Natural killer cell treated with Interleukin-12 subunit alpha and Interleukin-12 subunit beta and Interleukin-15 and Interleukin-18, amount 100 ng/mL, for 72 hours (primary cell): Measurements from ENCODE around the gene NINJ2. TPM values are rescaled to one million over a fixed set of nuclear protein-coding genes. Genes with fewer than 3 reads are reported as not detected.

Source experiments
- ATAC-seq, 2 donors: fragments of 150-1000 bp; cut with Tn5 transposase in 1 of 2; sonication (Bioruptor Pico), chemical (Tn5 transposase) in 1 of 2; 2 replicates each; pipeline ENCODE4 v1.10.0; 2021
- DNase-seq: peaks from one replicate; pipeline ENCODE4 v3.0.0; 2022; ENCODE audit warnings: low spot score
- H3K27ac Mint-ChIP-seq, 2 donors: 1 replicate in 1 of 2; 2 replicates in 1 of 2; pipeline ENCODE4 v1.8.0; 2022; ENCODE audit warnings: mixed read lengths in 2 of 2, mild to moderate bottlenecking in 1 of 2, moderate library complexity in 1 of 2
- H3K27me3 Mint-ChIP-seq, 2 donors: 1 replicate in 1 of 2; 2 replicates in 1 of 2; pipeline ENCODE4 v1.8.0; 2022; ENCODE audit warnings: mixed read lengths in 2 of 2
- H3K36me3 Mint-ChIP-seq: one replicate; pipeline ENCODE4 v1.8.0; 2022; ENCODE audit warnings: mixed read lengths
- H3K4me1 Mint-ChIP-seq, 2 donors: 1 replicate in 1 of 2; 2 replicates in 1 of 2; pipeline ENCODE4 v1.8.0; 2022; ENCODE audit warnings: low read depth in 2 of 2, mixed read lengths in 2 of 2, mild to moderate bottlenecking in 1 of 2
- H3K4me3 Mint-ChIP-seq: one replicate; pipeline ENCODE4 v1.8.0; 2022; ENCODE audit warnings: mixed read lengths
- H3K9me3 Mint-ChIP-seq: 2 replicates; pipeline ENCODE4 v1.8.0; 2022; ENCODE audit warnings: mixed read lengths
- total RNA-seq, 2 donors: library from RNA; stranded (reverse); gene quantifications; one replicate each; pipeline ENCODE4 v1.2.3, GENCODE V29; 2022

Gene NINJ2
- total RNA-seq, 2 donors from 2014 or later = 8.6 to 15.3 TPM

- Mint-ChIP-seq H3K4me1 (peaks cover 8 to 11% of the 10 kb centered on the region in 2 donors), H3K36me3 (no peaks in the 10 kb centered on the region), H3K4me3 (no peak overlapping the region), H3K27me3 (no peaks in the 10 kb centered on the region), H3K27ac (no peak overlapping the region), H3K9me3 (no peaks in the 10 kb centered on the region)
- DNase-seq = no peak
- ATAC-seq = no peak
Measured at GRCh38 chr12:690466-690865, 27.2 kb upstream of the NINJ2 start.

DNA sequence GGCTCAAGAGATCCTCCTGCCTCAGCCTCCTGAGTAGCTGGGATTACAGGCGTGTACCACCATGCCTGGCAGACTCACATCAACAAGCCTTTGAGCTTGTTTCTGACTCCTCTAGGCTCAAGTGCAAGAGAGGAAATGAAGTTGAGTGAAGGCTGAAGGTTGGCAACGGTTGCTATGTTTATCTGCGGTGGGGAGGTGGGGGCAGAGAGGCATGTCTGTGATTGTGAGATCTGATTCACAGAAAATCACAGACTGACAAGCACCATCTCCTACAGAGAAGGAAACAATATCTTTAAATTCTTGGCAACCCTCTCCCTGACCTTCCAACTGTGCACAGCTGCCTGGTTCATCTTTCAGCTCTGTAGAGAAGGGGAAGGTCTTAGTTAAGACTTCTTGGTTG lies 22.1 kb upstream of the NINJ2 start:
- H3K27ac Mint-ChIP-seq = peak overlapping the region; percentile 52 to 63
- H3K9me3 Mint-ChIP-seq = no peaks in the 10 kb centered on the region
- H3K4me3 Mint-ChIP-seq = peak overlapping the region; percentile 58

DNA sequence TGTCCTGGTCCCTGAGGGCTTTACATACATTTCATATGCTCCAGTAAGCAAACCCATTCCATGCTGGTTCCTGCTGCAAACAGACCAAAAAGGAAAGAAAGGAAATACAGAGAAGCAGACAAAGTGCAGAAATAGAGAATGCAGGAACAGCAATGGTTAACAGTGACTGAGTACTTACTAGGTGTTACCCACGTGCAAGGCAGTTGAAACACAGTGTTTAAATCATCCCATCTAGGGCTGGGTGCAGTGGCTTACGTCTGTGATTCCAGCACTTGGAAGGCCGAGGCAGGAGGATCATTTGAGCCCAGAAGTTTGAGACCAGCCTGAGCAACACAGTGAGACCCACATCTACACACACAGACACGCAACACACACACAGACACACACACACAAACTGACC lies 21.2 kb upstream of the NINJ2 start:
- peaks cover 29 to 36% of the 10 kb centered on the region in 2 donors for H3K4me1 Mint-ChIP-seq
- H3K9me3 Mint-ChIP-seq = no peaks in the 10 kb centered on the region
- no peak for ATAC-seq
- H3K36me3 Mint-ChIP-seq = no peaks in the 10 kb centered on the region
- DNase-seq = no peak
- peak overlapping the region; percentile 48 to 52 for H3K27ac Mint-ChIP-seq
- H3K4me3 Mint-ChIP-seq = peak overlapping the region; percentile 58
- H3K27me3 Mint-ChIP-seq = no peaks in the 10 kb centered on the region

More for the DNA sequence above, 22.1 kb upstream of the NINJ2 start:
- H3K27me3 Mint-ChIP-seq = no peaks in the 10 kb centered on the region
- H3K36me3 Mint-ChIP-seq = no peaks in the 10 kb centered on the region
- ATAC-seq (peak; percentile 88 to 92), DNase-seq (peak; percentile 76)
- H3K4me1 Mint-ChIP-seq = peaks cover 29 to 35% of the 10 kb centered on the region in 2 donors

GRCh38 chr12:681568-682256 lies 18.5 kb upstream of the NINJ2 start:
- no peaks in the 10 kb centered on the region for H3K27me3 Mint-ChIP-seq
- DNase-seq (no peak), ATAC-seq (peak; percentile 8 to 65)
- no peaks in the 10 kb centered on the region for H3K36me3 Mint-ChIP-seq
- no peaks in the 10 kb centered on the region for H3K9me3 Mint-ChIP-seq
- peaks cover 42 to 55% of the 10 kb centered on the region in 2 donors for H3K4me1 Mint-ChIP-seq
- H3K4me3 Mint-ChIP-seq = peak overlapping the region; percentile 76
- peak overlapping the region; percentile 3 to 69 for H3K27ac Mint-ChIP-seq

DNA sequence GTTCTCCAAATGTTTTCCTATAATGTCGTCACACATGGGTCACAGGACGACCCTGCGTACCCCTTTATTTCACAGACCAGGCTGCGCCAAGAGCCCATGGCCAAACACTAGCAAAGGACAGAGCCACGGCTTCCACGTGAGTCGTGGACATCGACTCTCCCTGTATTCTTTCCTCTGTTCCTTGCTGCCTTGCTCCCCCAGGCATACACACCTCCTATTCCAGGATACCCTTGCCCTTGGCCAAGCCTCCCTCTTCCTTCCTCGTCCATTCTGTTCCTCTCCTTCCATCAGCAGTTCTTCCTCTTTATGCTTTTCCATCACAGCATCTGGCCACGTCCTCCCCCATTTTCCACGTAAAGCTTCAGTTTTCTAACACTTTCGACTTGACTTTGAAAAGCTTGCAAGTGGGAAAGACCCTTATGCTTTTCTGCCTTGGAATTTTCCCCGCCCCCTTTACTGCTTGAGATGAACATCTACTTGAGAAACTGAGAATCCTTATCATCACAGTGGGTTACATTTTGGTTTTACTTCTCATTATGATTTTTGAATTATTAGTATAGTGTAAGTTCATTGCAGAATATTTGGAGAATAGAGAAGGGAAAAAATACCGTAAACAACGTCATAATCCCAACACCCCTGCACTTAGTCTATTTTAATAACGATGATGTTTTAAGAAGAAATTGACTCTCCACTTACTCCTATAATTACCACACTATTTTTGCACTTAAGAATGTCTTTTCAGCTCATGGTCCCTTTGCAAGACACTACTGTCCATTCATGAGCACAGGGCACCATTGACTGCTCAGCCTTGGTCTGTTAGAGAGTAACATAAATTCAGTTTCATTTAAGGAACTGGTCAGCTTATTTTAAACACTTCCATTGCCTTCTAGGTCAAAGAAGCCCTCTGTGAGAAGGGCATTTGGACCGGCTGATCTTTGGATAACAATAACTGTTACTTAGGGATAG lies 15.8 kb upstream of the NINJ2 start:
- Mint-ChIP-seq H3K4me1 (peaks cover 28 to 43% of the 10 kb centered on the region in 2 donors), H3K36me3 (no peaks in the 10 kb centered on the region), H3K27me3 (no peaks in the 10 kb centered on the region), H3K4me3 (peak overlapping the region; percentile 70), H3K9me3 (no peaks in the 10 kb centered on the region), H3K27ac (peak overlapping the region; percentile 38 to 75)
- DNase-seq = no peak
- ATAC-seq = no peak

DNA sequence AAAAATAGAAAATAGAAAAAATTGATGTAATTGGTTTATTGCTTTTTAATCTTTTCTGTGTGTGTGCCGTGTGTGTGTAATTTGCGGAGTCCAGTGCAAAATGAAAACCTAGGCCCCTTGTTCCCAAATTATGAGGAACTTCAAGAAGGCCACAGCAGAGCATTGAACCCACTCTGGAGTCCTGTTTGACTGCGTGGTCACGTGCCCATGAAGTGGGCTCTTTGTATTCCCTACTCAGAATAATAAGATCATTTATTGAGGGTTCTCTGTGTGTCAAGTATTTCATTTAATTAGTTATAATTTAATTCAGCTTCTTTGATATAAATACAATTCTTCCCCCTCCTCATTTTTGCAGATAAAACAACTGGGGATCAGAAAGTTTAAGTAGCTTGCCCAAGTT lies 12.3 kb upstream of the NINJ2 start:
- no peak for DNase-seq
- no peaks in the 10 kb centered on the region for H3K9me3 Mint-ChIP-seq
- no peaks in the 10 kb centered on the region for H3K36me3 Mint-ChIP-seq
- no peak overlapping the region for H3K4me3 Mint-ChIP-seq
- ATAC-seq = no peak
- H3K4me1 Mint-ChIP-seq = peaks cover 44 to 57% of the 10 kb centered on the region in 2 donors
- H3K27ac Mint-ChIP-seq = peak overlapping the region in 1 of 2 donors; percentile 76
- H3K27me3 Mint-ChIP-seq = peaks cover 0 to 3% of the 10 kb centered on the region in 2 donors

- peaks cover 52 to 59% of the 10 kb centered on the region in 2 donors for H3K4me1 Mint-ChIP-seq
- peak overlapping the region; percentile 47 to 76 for H3K27ac Mint-ChIP-seq
- H3K36me3 Mint-ChIP-seq = no peaks in the 10 kb centered on the region
- no peaks in the 10 kb centered on the region for H3K9me3 Mint-ChIP-seq
- H3K4me3 Mint-ChIP-seq = peak overlapping the region; percentile 82
- peak; percentile 76 for DNase-seq
- ATAC-seq = peak; percentile 94 to 97
- H3K27me3 Mint-ChIP-seq = peaks cover 0 to 3% of the 10 kb centered on the region in 2 donors
Measured at GRCh38 chr12:674272-674781, 11.1 kb upstream of the NINJ2 start.

GRCh38 chr12:673849-674248 lies 10.6 kb upstream of the NINJ2 start:
- H3K36me3 Mint-ChIP-seq = no peaks in the 10 kb centered on the region
- peaks cover 0 to 3% of the 10 kb centered on the region in 2 donors for H3K27me3 Mint-ChIP-seq
- peak overlapping the region; percentile 82 for H3K4me3 Mint-ChIP-seq
- H3K9me3 Mint-ChIP-seq = no peaks in the 10 kb centered on the region
- peaks cover 54 to 59% of the 10 kb centered on the region in 2 donors for H3K4me1 Mint-ChIP-seq
- peak overlapping the region; percentile 47 to 76 for H3K27ac Mint-ChIP-seq
- ATAC-seq = no peak
- DNase-seq = no peak

DNA sequence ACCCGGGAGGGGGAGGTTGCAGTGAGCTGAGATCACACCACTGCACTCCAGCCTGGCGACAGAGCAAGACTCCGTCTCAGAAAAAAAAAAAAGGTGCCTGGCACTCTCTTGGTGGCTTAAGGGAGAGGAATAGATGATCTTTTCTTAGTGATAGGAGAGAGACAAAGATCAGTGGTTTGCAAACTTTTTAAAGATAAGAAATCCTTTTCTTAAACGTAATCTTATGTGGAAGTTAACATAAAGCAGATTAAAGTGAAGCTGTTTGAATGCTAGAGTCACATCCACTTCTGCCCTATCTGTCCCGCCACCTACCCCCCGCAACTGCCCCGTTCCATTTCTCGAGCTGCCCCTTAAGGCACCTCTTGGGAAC lies 6.3 kb upstream of the NINJ2 start:
- DNase-seq (no peak), ATAC-seq (no peak)
- H3K27ac Mint-ChIP-seq = peak overlapping the region; percentile 85 to 91
- H3K27me3 Mint-ChIP-seq = peaks cover 0 to 3% of the 10 kb centered on the region in 2 donors
- H3K4me3 Mint-ChIP-seq = no peak overlapping the region
- no peaks in the 10 kb centered on the region for H3K36me3 Mint-ChIP-seq
- H3K9me3 Mint-ChIP-seq = no peaks in the 10 kb centered on the region
- H3K4me1 Mint-ChIP-seq = peaks cover 54 to 56% of the 10 kb centered on the region in 2 donors

DNA sequence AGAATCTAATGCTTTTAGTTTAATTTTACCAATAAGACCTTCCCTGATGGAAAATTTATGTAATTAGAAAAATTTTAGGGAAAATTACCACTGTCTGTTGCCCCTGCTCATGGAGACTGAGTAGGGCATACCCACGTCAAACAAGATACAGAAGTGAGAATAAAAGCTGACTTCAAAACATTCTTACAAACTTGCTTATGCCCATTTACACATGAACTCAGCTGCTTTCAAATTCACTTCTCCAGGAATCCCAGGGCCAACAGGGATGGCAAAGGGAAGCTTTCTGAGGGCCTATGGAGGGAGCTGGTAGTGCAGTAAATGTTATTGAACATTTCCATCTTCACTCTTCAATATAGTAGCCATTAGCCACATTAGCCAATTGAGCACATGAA lies 4.8 kb upstream of the NINJ2 start:
- H3K9me3 Mint-ChIP-seq = no peaks in the 10 kb centered on the region
- no peak overlapping the region for H3K4me3 Mint-ChIP-seq
- DNase-seq (no peak), ATAC-seq (no peak)
- peak overlapping the region; percentile 85 to 87 for H3K27ac Mint-ChIP-seq
- peaks cover 4 to 5% of the 10 kb centered on the region in 2 donors for H3K27me3 Mint-ChIP-seq
- peaks cover 44% of the 10 kb centered on the region in 2 donors for H3K4me1 Mint-ChIP-seq
- no peaks in the 10 kb centered on the region for H3K36me3 Mint-ChIP-seq

- no peaks in the 10 kb centered on the region for H3K36me3 Mint-ChIP-seq
- ATAC-seq (peak in 1 of 2 donors; percentile 63), DNase-seq (no peak)
- peak overlapping the region; percentile 85 to 87 for H3K27ac Mint-ChIP-seq
- H3K9me3 Mint-ChIP-seq = no peaks in the 10 kb centered on the region
- peaks cover 2 to 7% of the 10 kb centered on the region in 2 donors for H3K27me3 Mint-ChIP-seq
- peak overlapping the region; percentile 74 for H3K4me3 Mint-ChIP-seq
- peaks cover 39 to 44% of the 10 kb centered on the region in 2 donors for H3K4me1 Mint-ChIP-seq
Measured at GRCh38 chr12:666766-667308, 3.6 kb upstream of the NINJ2 start.

DNA sequence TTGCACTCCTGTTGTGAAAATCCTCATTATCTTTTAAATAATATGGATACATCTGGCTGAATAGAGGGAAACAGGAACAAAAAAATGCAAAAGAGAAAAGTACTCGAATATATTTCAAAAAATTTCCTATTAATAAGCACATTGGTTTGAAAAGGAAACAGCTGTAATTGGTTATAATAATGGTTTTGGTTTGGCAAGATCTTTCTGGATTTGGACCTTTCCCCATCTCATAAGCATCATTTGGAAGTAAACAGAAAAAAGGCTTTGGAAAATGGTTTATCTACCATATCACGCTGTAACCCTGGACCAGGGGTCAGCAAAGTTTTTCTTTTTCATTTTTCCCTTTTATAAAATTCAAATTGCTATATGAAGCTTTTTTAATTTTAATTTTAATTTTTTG lies 2.8 kb upstream of the NINJ2 start:
- ATAC-seq = no peak

DNA sequence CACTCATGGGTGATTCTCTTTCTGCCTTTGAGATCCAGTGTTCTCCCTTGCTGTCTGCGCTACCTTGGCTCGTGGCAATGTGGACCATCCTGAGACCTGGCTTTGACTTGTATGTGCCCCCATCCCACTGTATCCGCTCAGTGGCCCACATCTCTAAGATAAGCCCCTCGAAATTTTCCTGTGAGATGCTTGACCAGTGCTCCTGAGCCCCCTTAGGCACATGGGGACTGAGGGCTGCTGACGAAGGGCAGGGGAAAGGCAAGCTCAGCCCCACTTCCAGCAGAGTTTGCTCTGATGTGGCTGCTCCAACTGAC lies 1.5 kb upstream of the NINJ2 start:
- DNase-seq (no peak), ATAC-seq (no peak)
- H3K27ac Mint-ChIP-seq = peak overlapping the region in 1 of 2 donors; percentile 56
- H3K36me3 Mint-ChIP-seq = no peaks in the 10 kb centered on the region
- H3K4me3 Mint-ChIP-seq = no peak overlapping the region
- H3K4me1 Mint-ChIP-seq = peaks cover 37 to 43% of the 10 kb centered on the region in 2 donors
- H3K9me3 Mint-ChIP-seq = no peaks in the 10 kb centered on the region
- H3K27me3 Mint-ChIP-seq = peaks cover 2 to 7% of the 10 kb centered on the region in 2 donors

More for the DNA sequence above, 2.8 kb upstream of the NINJ2 start:
- no peak for DNase-seq
- no peaks in the 10 kb centered on the region for H3K36me3 Mint-ChIP-seq
- no peak overlapping the region for H3K4me3 Mint-ChIP-seq
- peaks cover 2 to 7% of the 10 kb centered on the region in 2 donors for H3K27me3 Mint-ChIP-seq
- H3K4me1 Mint-ChIP-seq = peaks cover 42 to 48% of the 10 kb centered on the region in 2 donors
- no peaks in the 10 kb centered on the region for H3K9me3 Mint-ChIP-seq
- peak overlapping the region in 1 of 2 donors; percentile 85 for H3K27ac Mint-ChIP-seq
